ENCODE measurements around the gene CTNNBL1.

- TF ChIP-seq CTCF (conservative IDR thresholded peaks at IDR 0.05; ENCODE audit: low read depth, low read length) (no peak), EZH2 (IDR thresholded peaks at IDR 0.05; ENCODE audit: low read length, unreplicated experiment) (no peak)
These were observed 192.0 kb downstream of the CTNNBL1 start for GRCh38 chr20:37885593-37886503.
